IPS-18a (cell line): ENCODE data around the gene ICAM4.
"Not testable (repeated sequence)": the region's sequence is repeated elsewhere in the genome, so short reads cannot be mapped to it uniquely, and the experiment has no call there.

Experiments
- H3K27ac ChIP-seq: one replicate; pipeline ENCODE4 v1.5.1; 2013; ENCODE audit warnings: low read length
- H3K27me3 ChIP-seq: one replicate; pipeline ENCODE4 v1.6.1; 2013; ENCODE audit warnings: mild to moderate bottlenecking, low read length; ENCODE audit not compliant: control insufficient read depth, insufficient read depth
- H3K36me3 ChIP-seq: one replicate; pipeline ENCODE4 v1.6.1; 2013; ENCODE audit warnings: low read depth, low read length; ENCODE audit not compliant: control insufficient read depth
- H3K4me1 ChIP-seq: one replicate; pipeline ENCODE4 v1.6.1; 2013; ENCODE audit warnings: low read depth, low read length; ENCODE audit not compliant: control insufficient read depth
- H3K4me3 ChIP-seq: one replicate; pipeline ENCODE4 v1.5.1; 2013; ENCODE audit warnings: low read length
- H3K9ac ChIP-seq: one replicate; pipeline ENCODE4 v1.6.1; 2013; ENCODE audit warnings: mild to moderate bottlenecking, low read length, moderate library complexity
- H3K9me3 ChIP-seq: one replicate; pipeline ENCODE4 v1.6.1; 2013; ENCODE audit warnings: low read depth, low read length; ENCODE audit not compliant: control insufficient read depth

Gene ICAM4

GRCh38 chr19:10270616-10271394 lies 15.9 kb upstream of the ICAM4 start, which contains the start of gene ICAM1:
ICAM1 (plus strand) TSS chr19:10271120; CDS start chr19:10271160, 40 bp downstream.
- H3K4me1 ChIP-seq, result peaks cover 2% of the 10 kb centered on the region
- H3K27ac ChIP-seq, result no peak within 1 kb of the TSS
- peak within 1 kb of the TSS; percentile 49 for H3K4me3 ChIP-seq
- H3K9me3 ChIP-seq, result no peaks in the 10 kb centered on the region
- H3K36me3 ChIP-seq, result no peaks in the 10 kb centered on the region
- H3K27me3 ChIP-seq, result peaks cover 41% of the 10 kb centered on the region
- no peak within 1 kb of the TSS for H3K9ac ChIP-seq

GRCh38 chr19:10271543-10272086 lies 15.1 kb upstream of the ICAM4 start:
- H3K27me3 ChIP-seq, result peaks cover 41% of the 10 kb centered on the region
- H3K36me3 ChIP-seq, result no peaks in the 10 kb centered on the region
- H3K4me1 ChIP-seq, result peaks cover 2% of the 10 kb centered on the region
- H3K9ac ChIP-seq, result no peak overlapping the region
- H3K9me3 ChIP-seq, result no peaks in the 10 kb centered on the region
- no peak overlapping the region for H3K27ac ChIP-seq
- peak overlapping the region; percentile 49 for H3K4me3 ChIP-seq

GRCh38 chr19:10274589-10274988 lies 12.2 kb upstream of the ICAM4 start:
- Histone ChIP-seq H3K27ac (no peak overlapping the region), H3K27me3 (peaks cover 33% of the 10 kb centered on the region), H3K4me3 (no peak overlapping the region), H3K9ac (no peak overlapping the region), H3K9me3 (no peaks in the 10 kb centered on the region), H3K36me3 (no peaks in the 10 kb centered on the region), H3K4me1 (peaks cover 2% of the 10 kb centered on the region)

- H3K27ac ChIP-seq, result no peak overlapping the region
- H3K27me3 ChIP-seq, result no peaks in the 10 kb centered on the region
Measured at GRCh38 chr19:10277795-10278589, 8.8 kb upstream of the ICAM4 start.

GRCh38 chr19:10278935-10279334 lies 7.8 kb upstream of the ICAM4 start:
- H3K9ac ChIP-seq, result no peak overlapping the region
- no peaks in the 10 kb centered on the region for H3K4me1 ChIP-seq
- H3K27me3 ChIP-seq, result no peaks in the 10 kb centered on the region
- H3K9me3 ChIP-seq, result no peaks in the 10 kb centered on the region
- no peak overlapping the region for H3K4me3 ChIP-seq
- H3K27ac ChIP-seq, result no peak overlapping the region
- no peaks in the 10 kb centered on the region for H3K36me3 ChIP-seq

More at GRCh38 chr19:10277795-10278589, 8.8 kb upstream of the ICAM4 start:
- Histone ChIP-seq H3K4me1 (no peaks in the 10 kb centered on the region), H3K4me3 (no peak overlapping the region), H3K36me3 (no peaks in the 10 kb centered on the region), H3K9ac (no peak overlapping the region), H3K9me3 (no peaks in the 10 kb centered on the region)

- Histone ChIP-seq H3K4me1 (no peaks in the 10 kb centered on the region), H3K36me3 (no peaks in the 10 kb centered on the region), H3K4me3 (no peak overlapping the region), H3K9me3 (no peaks in the 10 kb centered on the region), H3K27me3 (no peaks in the 10 kb centered on the region), H3K9ac (no peak overlapping the region), H3K27ac (no peak overlapping the region)
Measured at GRCh38 chr19:10279737-10280442, 6.9 kb upstream of the ICAM4 start.

- H3K9me3 ChIP-seq, H3K27ac ChIP-seq, H3K4me1 ChIP-seq, H3K9ac ChIP-seq, H3K36me3 ChIP-seq, H3K4me3 ChIP-seq: not testable (repeated sequence)
- H3K27me3 ChIP-seq, result peaks cover 13% of the 10 kb centered on the region
Measured at GRCh38 chr19:10282043-10282442, 4.7 kb upstream of the ICAM4 start.

- H3K9ac ChIP-seq, result no peak overlapping the region
- no peaks in the 10 kb centered on the region for H3K9me3 ChIP-seq
- H3K4me1 ChIP-seq, result peaks cover 5% of the 10 kb centered on the region
- H3K36me3 ChIP-seq, result no peaks in the 10 kb centered on the region
- no peak overlapping the region for H3K4me3 ChIP-seq
- peaks cover 28% of the 10 kb centered on the region for H3K27me3 ChIP-seq
- H3K27ac ChIP-seq, result no peak overlapping the region
Measured at GRCh38 chr19:10283301-10284064, 3.3 kb upstream of the ICAM4 start.

GRCh38 chr19:10284065-10284959 lies 2.4 kb upstream of the ICAM4 start:
- H3K9ac ChIP-seq, result no peak overlapping the region
- H3K27me3 ChIP-seq, result peaks cover 36% of the 10 kb centered on the region
- H3K4me1 ChIP-seq, result peaks cover 5% of the 10 kb centered on the region
- H3K36me3 ChIP-seq, result no peaks in the 10 kb centered on the region
- no peak overlapping the region for H3K27ac ChIP-seq
- no peak overlapping the region for H3K4me3 ChIP-seq
- H3K9me3 ChIP-seq, result no peaks in the 10 kb centered on the region

GRCh38 chr19:10284960-10285278 lies 1.8 kb upstream of the ICAM4 start:
- no peak overlapping the region for H3K27ac ChIP-seq
- no peaks in the 10 kb centered on the region for H3K36me3 ChIP-seq
- no peak overlapping the region for H3K4me3 ChIP-seq
- no peaks in the 10 kb centered on the region for H3K9me3 ChIP-seq
- peaks cover 5% of the 10 kb centered on the region for H3K4me1 ChIP-seq
- H3K9ac ChIP-seq, result no peak overlapping the region
- H3K27me3 ChIP-seq, result peaks cover 42% of the 10 kb centered on the region
